Measurements from ENCODE around the gene RPA1. TPM values are rescaled to one million over a fixed set of nuclear protein-coding genes. Genes with fewer than 3 reads are reported as not detected.

The RPA1 gene
- total and polyA plus RNA-seq, 10 of the 15 experiments (the other 5 are each of a cell fraction or from before 2014, with no cell fraction given): 35.9 to 198 (median 71.2) TPM

DNA sequence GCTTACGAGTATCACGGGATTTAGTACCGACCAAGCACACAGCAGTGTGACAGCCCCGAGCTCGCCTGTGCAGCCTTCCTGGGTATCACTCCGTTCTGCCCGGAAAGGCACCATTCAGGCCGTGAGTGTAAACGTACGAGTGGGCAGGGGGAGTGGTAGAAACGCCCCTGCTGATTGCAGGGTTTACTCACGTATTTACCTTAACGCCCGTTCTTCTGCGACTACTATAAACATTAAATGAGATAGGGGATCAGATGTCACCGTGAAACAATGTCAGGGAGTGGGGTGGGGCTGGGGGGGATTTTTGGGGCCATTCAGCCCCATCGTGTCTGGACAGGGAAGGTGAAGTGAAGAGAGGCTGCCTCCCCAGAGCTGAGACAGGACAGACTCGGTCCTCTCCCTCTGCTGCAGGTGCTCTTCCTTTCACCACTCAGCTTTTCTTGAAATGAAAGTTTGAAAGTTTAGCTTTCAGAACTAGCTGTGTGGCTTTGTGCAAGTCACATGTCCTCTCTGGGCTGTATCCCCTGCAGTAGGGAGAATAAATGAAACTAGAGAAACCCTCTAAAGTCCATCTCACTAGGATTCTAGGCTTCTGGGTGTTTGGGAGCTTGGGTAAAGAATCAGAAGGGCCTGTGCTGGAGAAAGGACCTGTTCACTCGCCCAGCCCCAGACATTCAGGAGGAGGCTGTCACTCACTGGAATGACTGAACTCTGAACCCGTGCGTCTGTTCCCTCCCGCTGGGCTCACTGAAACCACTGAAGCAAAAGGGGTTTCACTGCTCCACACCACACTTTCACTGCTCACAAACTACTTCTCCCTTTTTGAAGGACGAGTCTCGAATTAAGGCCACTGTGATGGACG, 66.7 kb downstream of the RPA1 start:
- POLR2A ChIA-PET: no interaction called here

More for the DNA sequence above, 66.7 kb downstream of the RPA1 start:
- intact Hi-C loops (cut with micrococcal nuclease; ENCODE audit: unreplicated experiment) (no loop called here), in situ Hi-C loops (cut with MboI) (no loop called here)
- H3K9ac ChIP-seq (ENCODE audit: control insufficient read depth, insufficient read depth, low read length): no peak overlapping the region
- peaks cover 15 to 23% of the 10 kb centered on the region in 2 experiments; a peak in 3 of 4 replicates for H3K36me3 ChIP-seq (ENCODE audit: control insufficient read depth in 2 of 2, insufficient read depth in 2 of 2, low read length in 1 of 2)
- no peaks in the 10 kb centered on the region for H3K9me3 ChIP-seq (replicated peaks; ENCODE audit: control insufficient read depth, insufficient read depth, low read length)
- H3K79me2 ChIP-seq (ENCODE audit: control insufficient read depth, insufficient read depth, low read length): no peaks in the 10 kb centered on the region
- FAIRE-seq (peak; percentile 85), ATAC-seq (peak; percentile 92), DNase-seq (ENCODE audit: low read depth, low spot score) (peak; percentile 17)
- 0 out of 2 replicates have a peak overlapping the region, but pooled peaks have one; percentile 8 for H3K4me3 ChIP-seq
- H4K20me1 ChIP-seq (ENCODE audit: control insufficient read depth, insufficient read depth): no peaks in the 10 kb centered on the region
- WGBS (ENCODE audit: insufficient coverage, insufficient replicate concordance, low lambda C conversion rate, missing lambda C conversion rate): 54% methylated on average over 25 of the region's 25 CpGs
- H3K27ac ChIP-seq (ENCODE audit: control insufficient read depth, insufficient read depth): peak overlapping the region; percentile 55
- ChIA-PET SMC1A (ENCODE audit: uncharacterized antibody, unreplicated experiment) (interaction anchor here (0.6 to 1.0 kb wide), 2 partner anchors 175 to 180 kb away, joined by 3 read pairs; no protein-coding TSS in a partner anchor), RAD21 (ENCODE audit: unreplicated experiment) (interaction anchor here (0.6 to 1.0 kb wide), 5 partner anchors 9 to 364 kb away, joined by 3 read pairs; no protein-coding TSS in a partner anchor), CTCF (interaction anchor here (0.6 to 1.4 kb wide), 4 partner anchors 10 to 326 kb away, joined by 3 to 7 read pairs (median 4); no protein-coding TSS in a partner anchor)
- H2AFZ ChIP-seq (ENCODE audit: control insufficient read depth, low read depth, low read length): no peak overlapping the region
- no peaks in the 10 kb centered on the region for H3K27me3 ChIP-seq (replicated peaks in 1 of 2; ENCODE audit: control insufficient read depth in 2 of 2, insufficient read depth in 2 of 2, low read length in 1 of 2)
- peaks cover 17% of the 10 kb centered on the region for H3K4me1 ChIP-seq (ENCODE audit: control insufficient read depth, insufficient read depth, low read length)
- TF ChIP-seq GABPA (IDR thresholded peaks at IDR 0.05; ENCODE audit: low read depth): no peak
- TF ChIP-seq, protein P1, sequence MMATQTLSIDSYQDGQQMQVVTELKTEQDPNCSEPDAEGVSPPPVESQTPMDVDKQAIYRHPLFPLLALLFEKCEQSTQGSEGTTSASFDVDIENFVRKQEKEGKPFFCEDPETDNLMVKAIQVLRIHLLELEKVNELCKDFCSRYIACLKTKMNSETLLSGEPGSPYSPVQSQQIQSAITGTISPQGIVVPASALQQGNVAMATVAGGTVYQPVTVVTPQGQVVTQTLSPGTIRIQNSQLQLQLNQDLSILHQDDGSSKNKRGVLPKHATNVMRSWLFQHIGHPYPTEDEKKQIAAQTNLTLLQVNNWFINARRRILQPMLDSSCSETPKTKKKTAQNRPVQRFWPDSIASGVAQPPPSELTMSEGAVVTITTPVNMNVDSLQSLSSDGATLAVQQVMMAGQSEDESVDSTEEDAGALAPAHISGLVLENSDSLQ (IDR thresholded peaks at IDR 0.05): peak; percentile 92
- TF ChIP-seq BACH1 (IDR thresholded peaks at IDR 0.05; ENCODE audit: borderline replicate concordance): no peak
- TF ChIP-seq, protein P2, sequence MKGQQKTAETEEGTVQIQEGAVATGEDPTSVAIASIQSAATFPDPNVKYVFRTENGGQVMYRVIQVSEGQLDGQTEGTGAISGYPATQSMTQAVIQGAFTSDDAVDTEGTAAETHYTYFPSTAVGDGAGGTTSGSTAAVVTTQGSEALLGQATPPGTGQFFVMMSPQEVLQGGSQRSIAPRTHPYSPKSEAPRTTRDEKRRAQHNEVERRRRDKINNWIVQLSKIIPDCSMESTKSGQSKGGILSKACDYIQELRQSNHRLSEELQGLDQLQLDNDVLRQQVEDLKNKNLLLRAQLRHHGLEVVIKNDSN (IDR thresholded peaks at IDR 0.05; ENCODE audit: borderline replicate concordance, extremely low read length, insufficient read depth, low read depth, low read length): peak; percentile 22
- peak; percentile 72 for TF ChIP-seq RUNX3 (IDR thresholded peaks at IDR 0.05; ENCODE audit: low read length)
- TF ChIP-seq IKZF2 (IDR thresholded peaks at IDR 0.05): 0 out of 4 replicates have a peak, but pooled peaks of 1 of the 2 experiments have one; percentile 12
- TF ChIP-seq NR2C1 (IDR thresholded peaks at IDR 0.05): peak; percentile 57; the same call in 1 of the 2 replicates
- 0 out of 2 replicates have a peak, but pooled peaks have one; percentile 28 for TF ChIP-seq RAD51 (IDR thresholded peaks at IDR 0.05)
- peak in 1 of 2 experiments; percentile 29; a peak in 1 of 4 replicates for TF ChIP-seq BHLHE40 (IDR thresholded peaks at IDR 0.05; ENCODE audit: borderline replicate concordance in 1 of 2, low read depth in 2 of 2, low read length in 1 of 2)
- no peak for TF ChIP-seq SRF (IDR thresholded peaks at IDR 0.05; ENCODE audit: low read depth in 2 of 2, low read length in 2 of 2)
- 0 out of 2 replicates have a peak, but pooled peaks have one; percentile 39 for TF ChIP-seq TCF3 (IDR thresholded peaks at IDR 0.05; ENCODE audit: borderline replicate concordance, insufficient read depth, low read depth, low read length)
- TF ChIP-seq, protein P3, sequence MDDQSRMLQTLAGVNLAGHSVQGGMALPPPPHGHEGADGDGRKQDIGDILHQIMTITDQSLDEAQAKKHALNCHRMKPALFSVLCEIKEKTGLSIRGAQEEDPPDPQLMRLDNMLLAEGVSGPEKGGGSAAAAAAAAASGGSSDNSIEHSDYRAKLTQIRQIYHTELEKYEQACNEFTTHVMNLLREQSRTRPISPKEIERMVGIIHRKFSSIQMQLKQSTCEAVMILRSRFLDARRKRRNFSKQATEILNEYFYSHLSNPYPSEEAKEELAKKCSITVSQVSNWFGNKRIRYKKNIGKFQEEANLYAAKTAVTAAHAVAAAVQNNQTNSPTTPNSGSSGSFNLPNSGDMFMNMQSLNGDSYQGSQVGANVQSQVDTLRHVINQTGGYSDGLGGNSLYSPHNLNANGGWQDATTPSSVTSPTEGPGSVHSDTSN (IDR thresholded peaks at IDR 0.05; ENCODE audit: insufficient replicate concordance, low read depth, low read length): peak; percentile 66
- peak overlapping the region; percentile 58 for H3K4me2 ChIP-seq (ENCODE audit: control insufficient read depth, insufficient read depth)
- no TSS peak for BruUV-seq (replicated peaks)
